HG03280 (cell line): ENCODE results near the gene NOP14.
"Not testable (repeated sequence)": the region's sequence is repeated elsewhere in the genome, so short reads cannot be mapped to it uniquely, and the experiment has no call there.

Experiments
- ATAC-seq: cut with Tn5 transposase; IDR thresholded peaks from one replicate; pipeline ENCODE4 v1.9.1; 2021; ENCODE audit warnings: mild to moderate bottlenecking, moderate library complexity; ENCODE audit not compliant: unreplicated experiment

Gene NOP14

DNA sequence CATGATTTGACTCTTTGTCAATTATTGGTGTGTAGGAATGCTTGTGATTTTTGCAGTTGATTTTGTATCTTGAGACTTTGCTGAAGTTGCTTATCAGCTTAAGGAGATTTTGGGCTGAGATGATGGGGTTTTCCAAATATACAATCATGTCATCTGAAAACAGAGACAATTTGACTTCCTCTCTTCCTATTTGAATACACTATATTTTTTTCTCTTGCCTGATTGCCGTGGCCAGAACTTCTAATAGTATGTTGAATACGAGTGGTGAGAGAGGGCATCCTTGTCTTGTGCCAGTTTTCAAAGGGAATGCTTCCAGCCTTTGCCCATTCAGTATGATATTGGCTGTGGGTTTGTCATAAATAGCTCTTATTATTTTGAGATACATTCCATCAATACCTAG is 44.9 kb downstream of the NOP14 start:
- not testable (repeated sequence) for ATAC-seq

DNA sequence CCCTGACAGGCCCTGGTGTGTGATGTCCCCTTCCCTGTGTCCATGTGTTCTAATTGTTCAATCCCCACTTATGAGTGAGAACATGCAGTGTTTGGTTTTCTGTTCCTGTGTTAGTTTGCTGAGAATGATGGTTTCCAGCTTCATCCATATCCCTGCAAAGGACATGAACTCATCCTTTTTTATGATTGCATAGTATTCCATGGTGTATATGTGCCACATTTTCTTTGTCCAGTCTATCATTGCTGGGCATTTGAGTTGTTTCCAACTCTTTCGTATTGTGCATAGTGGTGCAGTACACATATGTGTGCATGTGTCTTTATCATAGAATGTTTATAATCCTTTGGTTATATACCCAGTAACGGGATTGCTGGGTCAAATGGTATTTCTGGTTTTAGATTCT is 46.5 kb downstream of the NOP14 start:
- ATAC-seq, result not testable (repeated sequence)

DNA sequence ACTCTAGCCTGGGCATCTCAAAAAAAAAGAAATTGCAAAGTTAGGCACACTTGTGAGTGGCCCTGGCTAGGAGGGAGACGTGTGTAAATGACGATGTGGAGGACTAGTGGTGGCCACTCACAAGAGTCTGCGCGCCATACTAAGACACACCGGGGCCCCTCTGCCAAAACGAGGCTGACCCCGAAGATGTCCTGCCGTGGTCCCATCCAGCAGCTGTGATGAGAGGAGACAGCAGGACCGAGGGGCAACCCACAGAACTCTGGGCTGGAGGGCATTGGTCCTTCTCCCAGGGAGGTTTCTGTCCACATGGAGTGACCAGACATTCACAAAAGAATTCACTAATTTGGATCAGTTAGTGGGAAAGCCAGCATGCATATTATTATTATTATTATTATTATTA is 47.4 kb downstream of the NOP14 start:
- ATAC-seq, result no peak

DNA sequence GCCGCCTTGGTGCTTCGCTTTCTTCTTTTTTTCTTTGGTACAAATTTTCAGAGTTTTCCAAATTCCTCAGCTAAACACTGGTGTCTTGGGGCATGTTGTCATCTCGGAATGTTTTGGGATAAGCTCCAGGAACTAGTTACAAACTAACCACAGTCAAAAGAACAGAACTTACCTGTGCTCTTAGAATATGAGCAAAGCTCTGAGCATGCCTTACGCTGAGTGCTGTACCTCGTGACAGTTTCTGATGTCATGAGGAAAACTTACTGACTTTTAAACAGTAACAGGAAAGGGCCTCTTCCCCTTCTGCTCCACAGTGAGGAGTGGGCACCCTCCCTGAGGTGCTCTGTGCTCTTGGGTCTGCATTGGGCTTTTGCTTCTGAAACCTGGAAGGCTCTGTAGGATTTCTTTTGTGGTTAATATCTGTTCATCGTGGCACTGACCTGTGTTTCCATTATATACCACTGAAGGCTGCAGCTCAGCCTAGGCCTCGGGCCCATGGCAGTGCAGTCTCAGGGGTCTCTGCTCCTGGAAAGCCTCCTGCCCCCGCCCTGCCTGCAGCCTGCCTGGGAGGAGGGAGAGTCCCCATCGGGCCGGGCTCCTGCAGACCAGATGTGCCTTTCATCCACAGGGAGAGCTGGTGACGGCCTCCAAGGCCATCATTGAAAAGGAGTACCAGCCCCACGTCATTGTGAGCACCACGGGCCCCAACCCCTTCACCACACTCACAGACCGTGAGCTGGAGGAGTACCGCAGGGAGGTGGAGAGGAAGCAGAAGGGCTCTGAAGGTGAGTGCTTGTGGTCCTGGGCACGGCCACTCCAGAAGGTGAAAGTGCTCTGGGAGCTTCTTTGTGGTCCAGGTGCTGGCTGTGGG is 48.7 kb downstream of the NOP14 start:
- no peak for ATAC-seq

DNA sequence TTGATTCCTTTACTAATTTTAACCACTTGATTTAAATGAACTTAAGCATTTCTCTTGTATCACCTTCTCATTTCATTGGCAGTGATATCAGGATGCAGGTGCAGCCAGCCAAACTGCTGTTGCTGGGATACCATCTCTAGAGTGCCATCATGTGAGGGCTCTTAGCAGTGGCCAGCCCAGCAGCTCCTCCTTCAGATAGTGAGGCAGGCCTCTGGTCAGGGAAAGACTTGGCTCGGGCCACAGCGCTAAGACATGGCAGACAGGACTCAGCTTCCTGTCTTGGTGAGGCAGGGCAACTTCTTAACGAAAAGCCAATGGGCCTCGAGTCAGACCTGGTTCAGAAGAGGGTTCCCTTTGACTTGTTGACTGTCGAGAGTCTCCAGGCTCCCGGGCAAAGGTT is 50.0 kb downstream of the NOP14 start:
- no peak for ATAC-seq

DNA sequence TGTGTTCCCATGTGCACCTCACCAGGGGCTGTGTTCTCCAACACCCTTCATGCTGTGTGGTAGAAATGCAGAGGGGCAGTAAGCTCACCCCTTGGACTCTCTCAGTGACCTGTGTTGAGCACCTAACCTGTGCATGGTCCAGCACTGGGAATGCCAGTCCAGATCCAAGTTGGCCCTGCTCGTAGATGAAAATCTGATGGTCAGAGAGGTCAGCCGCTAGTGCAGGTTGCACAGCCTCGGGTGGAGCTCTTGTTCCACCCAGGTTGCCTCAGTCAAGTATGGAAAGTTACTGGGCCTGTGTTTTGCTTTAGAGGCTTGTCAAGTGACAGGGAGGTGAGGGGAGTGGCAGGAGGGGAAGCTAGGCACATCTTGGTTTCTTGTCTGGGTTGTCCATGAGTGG is 51.3 kb downstream of the NOP14 start:
- no peak for ATAC-seq

DNA sequence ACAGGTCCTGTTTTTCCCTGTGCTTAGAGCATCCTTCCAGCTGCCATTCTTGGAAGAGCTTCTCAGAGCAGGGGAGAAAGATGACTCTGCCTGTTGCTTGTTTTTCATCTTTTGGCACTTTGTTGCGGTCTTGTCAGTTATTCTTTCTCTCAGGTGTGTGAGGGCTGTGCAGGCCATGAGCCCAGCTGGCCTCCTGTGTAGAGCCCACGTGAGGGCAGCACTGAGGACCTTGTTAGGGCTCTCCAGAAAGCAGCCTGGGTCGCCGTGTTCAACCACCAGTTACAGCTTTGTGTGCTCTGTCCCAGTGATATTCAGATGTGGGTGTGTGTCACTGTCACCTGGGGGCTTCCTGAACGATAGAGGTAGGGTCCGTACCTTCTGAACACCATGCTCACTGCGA is 52.8 kb downstream of the NOP14 start:
- ATAC-seq, result no peak

DNA sequence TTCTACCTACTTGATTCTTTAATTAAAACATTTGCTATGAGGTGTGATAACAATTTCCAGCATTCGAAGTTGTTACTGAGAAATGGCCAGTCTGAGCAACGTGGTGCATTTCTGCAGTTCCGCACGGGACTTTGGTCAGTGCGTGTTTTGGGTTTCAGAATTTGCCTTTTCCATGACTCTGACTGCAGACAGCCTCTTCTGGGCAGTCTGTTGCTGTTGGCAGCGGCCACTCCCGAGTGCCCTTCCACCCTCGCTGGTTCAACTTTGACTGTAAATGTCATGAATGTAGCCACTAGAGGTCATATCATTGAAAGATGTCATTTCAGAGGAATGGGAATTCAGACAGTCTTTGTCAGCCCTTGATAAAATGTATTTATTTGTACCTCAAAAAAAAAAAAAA is 53.6 kb downstream of the NOP14 start:
- ATAC-seq, result no peak

DNA sequence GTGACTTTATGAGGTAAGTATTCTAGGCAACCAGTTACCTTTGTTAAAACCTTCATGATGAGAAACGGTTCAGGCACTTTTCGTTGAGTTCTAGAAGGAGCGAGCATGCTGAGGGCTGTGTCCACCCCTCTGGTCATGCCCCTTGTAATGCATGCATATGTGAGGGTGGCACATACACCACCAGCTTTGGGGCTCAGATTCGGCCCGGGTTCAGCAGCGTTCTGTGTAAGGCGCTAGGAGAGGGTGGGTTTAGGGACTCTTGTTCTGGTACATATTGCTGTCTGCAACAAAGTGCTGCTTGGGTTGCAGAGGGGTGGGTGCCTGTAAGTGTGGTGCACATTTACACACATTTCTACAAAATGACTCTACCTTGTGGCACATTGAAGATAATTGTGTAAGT is 54.5 kb downstream of the NOP14 start:
- ATAC-seq, result no peak

DNA sequence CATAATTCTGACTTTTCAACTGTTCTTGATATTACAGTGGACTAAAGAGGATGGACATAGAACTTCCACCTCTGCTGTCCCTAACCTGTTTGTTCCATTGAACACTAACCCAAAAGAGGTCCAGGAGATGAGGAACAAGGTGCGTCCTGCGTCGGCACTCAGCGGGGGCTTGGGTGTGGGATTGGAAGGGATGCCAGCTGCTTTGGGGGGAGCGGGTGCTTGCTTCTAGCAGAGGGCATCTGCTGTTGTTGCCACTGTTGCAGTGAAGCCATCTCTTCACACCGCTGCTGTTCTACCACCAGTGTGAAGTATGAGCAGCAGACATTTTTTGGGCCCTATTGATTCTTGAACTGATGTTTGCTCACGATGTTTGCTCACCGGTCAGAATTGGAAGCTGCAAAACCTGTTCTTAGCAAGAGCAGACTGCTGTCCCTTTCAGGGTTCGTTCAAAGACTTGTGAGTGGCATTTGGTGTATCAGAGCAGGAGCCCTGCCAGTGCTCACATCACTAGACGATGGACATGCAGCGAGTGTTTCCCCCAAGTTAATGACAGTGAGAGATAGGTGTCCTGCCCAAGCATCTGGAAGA is 55.4 kb downstream of the NOP14 start:
- ATAC-seq, result no peak

DNA sequence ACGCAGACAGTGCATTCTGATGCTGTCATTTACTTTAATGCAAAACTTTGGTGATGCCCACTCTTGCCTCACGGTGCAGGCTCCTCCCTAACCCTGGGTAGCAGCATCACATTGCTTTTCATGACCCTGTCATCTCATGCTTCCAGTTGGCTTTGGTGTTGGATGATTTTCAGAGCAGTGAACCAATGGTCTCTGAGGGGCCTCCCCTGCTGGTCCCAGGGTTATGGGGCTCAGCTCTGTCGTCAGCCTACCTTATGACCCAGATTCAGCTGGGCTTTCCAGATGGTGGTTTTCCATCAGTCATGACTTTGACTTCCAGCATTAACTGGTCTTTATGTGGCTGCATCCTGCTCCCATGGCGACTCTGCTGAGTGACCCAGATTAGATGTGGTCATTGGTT is 56.0 kb downstream of the NOP14 start:
- no peak for ATAC-seq

DNA sequence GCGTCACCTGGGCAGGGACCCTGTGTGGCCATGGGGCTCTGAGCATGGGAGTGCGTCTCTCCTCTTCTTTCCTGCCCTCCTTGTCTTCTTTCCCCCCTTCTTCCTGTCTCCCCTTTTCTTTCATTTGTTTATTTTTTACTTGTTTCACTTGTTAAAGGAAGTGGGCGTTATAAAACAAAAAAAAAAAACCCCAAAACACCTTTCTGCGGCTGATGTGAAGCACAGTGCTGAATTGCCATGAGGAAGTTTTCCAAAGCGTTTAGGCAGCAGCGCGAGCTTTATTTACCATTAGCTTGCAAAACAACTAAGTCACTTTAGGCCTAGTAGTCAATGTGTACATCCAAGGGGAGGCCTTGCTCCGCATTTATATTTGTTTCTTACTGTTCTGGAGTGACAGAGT is 57.0 kb downstream of the NOP14 start:
- no peak for ATAC-seq

DNA sequence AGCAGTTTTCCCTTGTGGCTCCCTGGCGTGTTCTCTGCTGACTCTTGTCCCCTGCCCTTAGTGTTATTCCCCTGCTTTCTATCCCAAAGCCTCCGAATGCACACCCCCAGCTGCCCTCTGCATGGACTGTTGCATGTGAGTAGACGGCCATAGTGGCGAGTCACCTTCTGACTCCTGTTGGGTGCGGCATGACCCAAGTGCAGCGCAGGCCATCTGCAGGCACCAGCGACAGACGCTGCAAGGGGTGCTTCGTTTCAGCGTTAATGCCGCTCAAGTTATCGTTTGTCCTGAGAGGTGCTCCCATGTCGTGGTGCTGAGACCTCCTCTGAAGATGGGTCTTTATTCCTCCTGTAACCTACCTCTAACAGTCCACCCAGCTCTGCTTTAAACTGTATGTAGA is 57.7 kb downstream of the NOP14 start:
- ATAC-seq, result no peak

DNA sequence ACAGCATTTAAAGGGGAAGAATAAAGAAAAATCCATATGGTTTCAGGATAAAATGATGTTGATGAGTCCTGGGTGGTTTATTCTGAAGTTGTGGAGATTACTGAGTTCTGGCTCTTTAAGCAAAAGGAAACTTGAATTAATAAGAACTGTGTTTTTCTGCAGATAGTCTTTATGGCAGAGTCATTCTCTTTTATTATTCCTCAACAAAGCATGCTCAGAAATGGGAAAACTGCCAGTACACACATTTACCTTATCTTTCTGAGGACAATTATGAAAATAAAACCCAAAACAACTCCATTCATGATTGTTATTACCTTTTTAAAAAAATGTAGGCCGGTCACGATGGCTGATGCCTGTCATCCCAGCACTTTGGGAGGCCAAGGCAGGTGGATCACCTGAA is 61.1 kb downstream of the NOP14 start:
- no peak for ATAC-seq

DNA sequence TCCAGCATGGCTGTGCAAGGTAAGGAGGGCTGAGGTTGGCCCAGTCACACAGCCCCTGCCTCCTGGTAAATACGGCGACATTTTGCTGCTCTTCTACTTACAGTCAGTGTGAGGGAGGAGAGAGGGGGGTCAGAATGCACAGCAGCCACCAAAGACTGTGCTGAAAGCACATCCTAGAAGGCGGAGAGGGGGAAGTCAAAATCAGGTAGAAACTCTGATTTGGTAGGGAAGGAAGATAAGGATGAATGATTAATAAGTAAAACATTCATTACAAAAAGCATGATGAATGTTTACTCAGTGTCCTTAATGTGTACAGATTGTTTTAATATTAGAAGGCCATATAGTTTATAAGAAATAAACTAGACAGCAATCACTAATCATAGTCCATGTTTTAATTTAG is 62.0 kb downstream of the NOP14 start:
- ATAC-seq, result no peak

DNA sequence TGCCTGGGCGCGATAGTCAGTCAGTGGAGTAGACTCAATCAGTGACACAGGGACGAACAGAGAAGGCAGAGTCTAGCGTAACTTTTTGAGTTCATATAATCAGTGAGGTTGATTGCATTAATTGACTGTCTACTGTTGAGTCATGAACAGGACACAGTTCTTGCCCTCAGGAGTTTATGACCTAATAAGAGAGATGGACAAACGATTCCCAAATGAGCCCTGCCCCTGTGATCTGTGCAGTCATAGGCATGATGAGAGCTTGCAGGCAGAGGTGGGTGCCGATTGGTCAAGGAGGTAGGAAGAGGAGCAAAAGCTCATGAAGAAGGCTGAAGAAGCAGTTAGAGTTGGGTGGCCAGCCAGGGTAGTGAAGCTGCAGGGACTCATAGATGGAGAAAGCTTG is 62.5 kb downstream of the NOP14 start:
- ATAC-seq, result no peak

DNA sequence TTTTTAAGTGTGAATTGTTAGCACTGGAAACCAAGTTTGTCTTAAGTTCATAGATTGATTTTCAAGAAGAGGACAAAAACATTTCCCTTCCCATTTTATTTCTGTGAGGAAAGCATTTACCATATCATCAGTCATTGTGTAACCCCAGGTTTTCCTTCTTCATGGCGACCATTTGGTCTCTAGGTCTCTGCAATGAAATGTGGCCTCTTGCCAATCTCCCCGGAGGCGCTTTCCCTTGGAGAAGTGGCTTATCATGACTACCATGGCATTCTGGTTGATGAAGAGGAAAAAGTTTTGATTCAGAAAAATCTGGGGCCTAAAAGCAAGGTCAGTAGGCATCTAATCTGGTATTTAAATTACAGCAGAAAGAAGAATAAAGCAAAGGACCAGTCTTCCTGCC is 65.2 kb downstream of the NOP14 start:
- ATAC-seq, result no peak

DNA sequence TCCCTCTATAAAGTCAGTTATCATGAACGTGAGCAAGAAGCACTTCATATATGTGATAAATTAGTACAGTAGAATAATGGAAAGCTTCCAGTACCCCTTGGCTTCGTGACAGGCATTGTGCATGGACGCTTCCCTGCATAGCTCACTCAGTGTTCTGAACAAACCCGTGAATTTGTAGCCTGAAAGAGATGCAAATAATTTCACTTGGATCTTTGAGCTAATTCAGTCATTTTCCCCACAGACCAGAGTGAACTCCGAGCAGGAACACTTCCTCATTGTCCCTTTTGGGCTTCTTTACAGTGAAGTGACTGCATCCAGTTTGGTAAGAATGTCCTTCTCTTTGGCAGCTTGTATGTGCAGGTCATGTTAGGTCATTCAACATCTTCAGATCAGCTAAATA is 69.4 kb downstream of the NOP14 start:
- ATAC-seq, result no peak

DNA sequence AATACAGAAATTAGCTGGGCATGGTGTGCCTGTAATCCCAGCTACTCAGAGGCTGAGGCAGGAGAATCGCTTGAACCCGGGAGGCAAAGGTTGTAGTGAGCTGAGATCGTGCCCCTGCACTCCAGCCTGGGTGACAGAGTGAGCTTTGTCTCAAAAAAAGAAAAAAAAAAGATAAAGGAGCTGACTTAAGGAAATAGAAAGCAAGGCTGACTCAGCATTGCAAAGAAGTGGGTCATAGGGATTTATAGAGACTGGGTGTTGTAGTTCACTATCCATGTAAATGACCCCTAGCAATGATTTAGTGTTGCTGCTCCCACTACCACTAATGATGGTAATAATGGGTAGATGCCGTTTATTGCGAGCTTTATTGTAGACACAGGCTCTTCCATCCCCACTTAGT is 71.9 kb downstream of the NOP14 start:
- no peak for ATAC-seq

DNA sequence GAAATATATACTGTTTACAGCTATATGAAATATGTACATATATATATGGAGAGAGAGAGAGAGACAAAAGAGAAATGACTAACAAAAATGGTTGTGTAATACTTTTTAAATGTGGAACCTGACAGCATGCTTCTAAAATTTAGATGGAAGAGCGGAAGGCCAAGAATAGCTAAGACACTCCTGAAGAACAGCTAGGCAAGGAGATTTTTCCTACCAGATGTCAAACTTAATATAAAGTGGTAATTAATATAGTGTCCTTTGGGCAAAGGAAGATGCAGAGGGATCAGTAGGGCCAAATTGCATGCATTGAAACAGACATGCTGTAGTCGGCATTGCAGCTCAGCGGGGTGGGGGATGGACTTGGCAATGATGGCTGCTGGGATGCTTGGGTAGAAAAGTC is 74.3 kb downstream of the NOP14 start:
- ATAC-seq, result no peak
